Measurements from ENCODE around the gene NPR3. TPM values are rescaled to one million over a fixed set of nuclear protein-coding genes. Genes with fewer than 3 reads are reported as not detected.

NPR3 gene
- total and polyA plus RNA-seq, 2 donors (not counting 1 experiment from before 2014, with no cell fraction given): 14.9 to 87.3 TPM

- DNase-seq (ENCODE audit: low read depth in 2 of 2): no peak
- Histone ChIP-seq H3K4me1 (ENCODE audit: control insufficient read depth, extremely low read depth, insufficient read depth, low read length) (no peaks in the 10 kb centered on the region), H4K20me1 (ENCODE audit: control insufficient read depth, extremely low read depth, insufficient read depth, low read length) (no peaks in the 10 kb centered on the region), H3K27ac (ENCODE audit: insufficient read depth, low read length) (no peak overlapping the region), H3K79me2 (ENCODE audit: control insufficient read depth, insufficient read depth, low read length) (no peaks in the 10 kb centered on the region), H3K9ac (ENCODE audit: insufficient read depth, low read length) (no peak overlapping the region), H3K9me3 (ENCODE audit: control insufficient read depth, insufficient read depth, low read depth, low read length) (no peaks in the 10 kb centered on the region), H3K4me3 (replicated peaks in 1 of 4; ENCODE audit: control extremely low read depth in 1 of 4, insufficient read depth in 1 of 4, low read depth in 3 of 4, low read length in 4 of 4) (no peak overlapping the region), H3K4me2 (ENCODE audit: extremely low read depth, insufficient read depth, low read length) (no peak overlapping the region), H2AFZ (ENCODE audit: low read length) (no peak overlapping the region), H3K27me3 (ENCODE audit: control insufficient read depth, insufficient read depth, low read length) (no peaks in the 10 kb centered on the region), H3K36me3 (ENCODE audit: control insufficient read depth, insufficient read depth, low read length) (no peaks in the 10 kb centered on the region)
- TF ChIP-seq EZH2 (IDR thresholded peaks at IDR 0.05; ENCODE audit: low read length, missing control alignments): no peak
- TF ChIP-seq CTCF (conservative IDR thresholded peaks at IDR 0.05 in 1 of 2, IDR thresholded peaks at IDR 0.05 in 1 of 2; ENCODE audit: low read depth in 1 of 2, low read length in 2 of 2): no peak
These were observed 24.4 kb downstream of the NPR3 start for GRCh38 chr5:32735512-32735911.

GRCh38 chr5:32736842-32737241 lies 25.7 kb downstream of the NPR3 start:
- no peaks in the 10 kb centered on the region for H3K36me3 ChIP-seq (ENCODE audit: control insufficient read depth, insufficient read depth, low read length)
- no peak overlapping the region for H3K4me3 ChIP-seq (replicated peaks in 1 of 4; ENCODE audit: control extremely low read depth in 1 of 4, insufficient read depth in 1 of 4, low read depth in 3 of 4, low read length in 4 of 4)
- H3K4me1 ChIP-seq (ENCODE audit: control insufficient read depth, extremely low read depth, insufficient read depth, low read length): no peaks in the 10 kb centered on the region
- DNase-seq (ENCODE audit: low read depth in 2 of 2): no peak
- no peak overlapping the region for H3K4me2 ChIP-seq (ENCODE audit: extremely low read depth, insufficient read depth, low read length)
- TF ChIP-seq CTCF (conservative IDR thresholded peaks at IDR 0.05 in 1 of 2, IDR thresholded peaks at IDR 0.05 in 1 of 2; ENCODE audit: low read depth in 1 of 2, low read length in 2 of 2): no peak
- no peak for TF ChIP-seq EZH2 (IDR thresholded peaks at IDR 0.05; ENCODE audit: low read length, missing control alignments)
- no peak overlapping the region for H2AFZ ChIP-seq (ENCODE audit: low read length)
- no peaks in the 10 kb centered on the region for H3K27me3 ChIP-seq (ENCODE audit: control insufficient read depth, insufficient read depth, low read length)
- H3K27ac ChIP-seq (ENCODE audit: insufficient read depth, low read length): no peak overlapping the region
- H3K9ac ChIP-seq (ENCODE audit: insufficient read depth, low read length): no peak overlapping the region
- no peaks in the 10 kb centered on the region for H3K9me3 ChIP-seq (ENCODE audit: control insufficient read depth, insufficient read depth, low read depth, low read length)
- H3K79me2 ChIP-seq (ENCODE audit: control insufficient read depth, insufficient read depth, low read length): no peaks in the 10 kb centered on the region
- H4K20me1 ChIP-seq (ENCODE audit: control insufficient read depth, extremely low read depth, insufficient read depth, low read length): no peaks in the 10 kb centered on the region

- Histone ChIP-seq H3K79me2 (ENCODE audit: control insufficient read depth, insufficient read depth, low read length) (no peaks in the 10 kb centered on the region), H2AFZ (ENCODE audit: low read length) (no peak overlapping the region), H3K27me3 (ENCODE audit: control insufficient read depth, insufficient read depth, low read length) (no peaks in the 10 kb centered on the region), H3K9me3 (ENCODE audit: control insufficient read depth, insufficient read depth, low read depth, low read length) (no peaks in the 10 kb centered on the region), H3K27ac (ENCODE audit: insufficient read depth, low read length) (no peak overlapping the region), H3K4me3 (replicated peaks in 1 of 4; ENCODE audit: control extremely low read depth in 1 of 4, insufficient read depth in 1 of 4, low read depth in 3 of 4, low read length in 4 of 4) (no peak overlapping the region), H4K20me1 (ENCODE audit: control insufficient read depth, extremely low read depth, insufficient read depth, low read length) (no peaks in the 10 kb centered on the region), H3K4me2 (ENCODE audit: extremely low read depth, insufficient read depth, low read length) (no peak overlapping the region), H3K36me3 (ENCODE audit: control insufficient read depth, insufficient read depth, low read length) (peaks cover 1% of the 10 kb centered on the region), H3K4me1 (ENCODE audit: control insufficient read depth, extremely low read depth, insufficient read depth, low read length) (no peaks in the 10 kb centered on the region), H3K9ac (ENCODE audit: insufficient read depth, low read length) (no peak overlapping the region)
- no peak for TF ChIP-seq EZH2 (IDR thresholded peaks at IDR 0.05; ENCODE audit: low read length, missing control alignments)
- TF ChIP-seq CTCF (conservative IDR thresholded peaks at IDR 0.05 in 1 of 2, IDR thresholded peaks at IDR 0.05 in 1 of 2; ENCODE audit: low read depth in 1 of 2, low read length in 2 of 2): no peak
- DNase-seq (ENCODE audit: low read depth in 2 of 2): no peak
These were observed 29.5 kb downstream of the NPR3 start for GRCh38 chr5:32740651-32741050.

All from fibroblast of lung (primary cell).